ENCODE measurements around the gene NUDT22.

DNA sequence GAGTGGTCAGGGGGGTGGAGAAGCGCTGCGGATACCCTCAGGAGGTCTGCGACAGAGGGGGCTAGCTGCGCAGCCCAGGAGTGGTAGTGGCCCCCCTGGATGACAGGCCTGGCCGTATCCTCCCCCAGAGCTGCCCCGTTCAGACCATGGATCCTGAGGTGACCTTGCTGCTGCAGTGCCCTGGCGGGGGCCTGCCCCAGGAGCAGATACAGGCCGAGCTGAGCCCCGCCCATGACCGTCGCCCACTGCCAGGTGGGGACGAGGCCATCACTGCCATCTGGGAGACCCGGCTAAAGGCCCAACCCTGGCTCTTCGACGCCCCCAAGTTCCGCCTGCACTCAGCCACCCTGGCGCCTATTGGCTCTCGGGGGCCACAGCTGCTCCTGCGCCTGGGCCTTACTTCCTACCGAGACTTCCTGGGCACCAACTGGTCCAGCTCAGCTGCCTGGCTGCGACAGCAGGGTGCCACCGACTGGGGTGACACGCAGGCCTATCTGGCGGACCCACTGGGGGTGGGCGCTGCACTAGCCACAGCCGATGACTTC, 505 bp downstream of the NUDT22 start:
- no peak for TF ChIP-seq CTCF (IDR thresholded peaks at IDR 0.05)
- TF ChIP-seq POLR2AphosphoS5 (IDR thresholded peaks at IDR 0.05): no peak
